Measurements from ENCODE around the gene ULK3.

The ULK3 gene

GRCh38 chr15:74867466-74868038, 24.6 kb upstream of the ULK3 start:
- no peak for DNase-seq

GRCh38 chr15:74866090-74866489, 23.1 kb upstream of the ULK3 start:
- no peak for DNase-seq

- DNase-seq = no peak
Measured at GRCh38 chr15:74865316-74865715, 22.4 kb upstream of the ULK3 start.

GRCh38 chr15:74864296-74864695, 21.3 kb upstream of the ULK3 start:
- no peak for DNase-seq

- no peak for DNase-seq
Measured at GRCh38 chr15:74863239-74864056, 20.5 kb upstream of the ULK3 start.

GRCh38 chr15:74858369-74858740, 15.4 kb upstream of the ULK3 start:
- DNase-seq = no peak

- no peak for DNase-seq
Measured at GRCh38 chr15:74857671-74858368, 14.9 kb upstream of the ULK3 start.

GRCh38 chr15:74857082-74857655, 14.2 kb upstream of the ULK3 start:
- no peak for DNase-seq

GRCh38 chr15:74856537-74856936, 13.6 kb upstream of the ULK3 start:
- no peak for DNase-seq

GRCh38 chr15:74855857-74856256, 12.9 kb upstream of the ULK3 start:
- DNase-seq = no peak

- DNase-seq = no peak
Measured at GRCh38 chr15:74854453-74855022, 11.6 kb upstream of the ULK3 start.

- no peak for DNase-seq
Measured at GRCh38 chr15:74851960-74852359, 9.0 kb upstream of the ULK3 start.

- DNase-seq = no peak
Measured at GRCh38 chr15:74850393-74850792, 7.4 kb upstream of the ULK3 start.

- no peak for DNase-seq
Measured at GRCh38 chr15:74847432-74847831, 4.5 kb upstream of the ULK3 start.

GRCh38 chr15:74845581-74845980, 2.6 kb upstream of the ULK3 start:
- DNase-seq = no peak

GRCh38 chr15:74845208-74845568, 2.2 kb upstream of the ULK3 start:
- no peak for DNase-seq

- no peak for DNase-seq
Measured at GRCh38 chr15:74844319-74845207, 1.6 kb upstream of the ULK3 start.

GRCh38 chr15:74843891-74844299, 939 bp upstream of the ULK3 start:
- no peak for DNase-seq

GRCh38 chr15:74843445-74843828, 481 bp upstream of the ULK3 start:
- DNase-seq = no peak

- DNase-seq = no peak
Measured at GRCh38 chr15:74841891-74842373, 1.0 kb downstream of the ULK3 start.

GRCh38 chr15:74840851-74841775, 1.8 kb downstream of the ULK3 start:
- DNase-seq = no peak

Measured in NK-92 treated with Interleukin-12 subunit alpha and Interleukin-12 subunit beta, amount 100 ng/mL, for 24 hours (cell line).